Trophoblast cell (in vitro differentiated cells and primary cell): ENCODE measurements around the gene CDR2.

ENCODE experiments used
- DNase-seq, 2 donors: peaks; one replicate each; pipeline ENCODE4 v3.0.0-alpha.2; 2016
- H2AFZ ChIP-seq: 2 replicates; pipeline ENCODE4 v1.6.1; 2013; ENCODE audit warnings: low read length, moderate library complexity, mild to moderate bottlenecking; ENCODE audit not compliant: insufficient read depth, poor library complexity
- H2AK5ac ChIP-seq: 2 replicates; pipeline ENCODE4 v1.6.1; 2013; ENCODE audit warnings: mild to moderate bottlenecking, low read length
- H2BK120ac ChIP-seq: 2 replicates; pipeline ENCODE4 v1.6.1; 2013; ENCODE audit warnings: low read length, mild to moderate bottlenecking, moderate library complexity; ENCODE audit not compliant: insufficient read depth, poor library complexity
- H2BK12ac ChIP-seq: 2 replicates; pipeline ENCODE4 v1.6.1; 2013; ENCODE audit warnings: mild to moderate bottlenecking, low read length, moderate library complexity
- H2BK5ac ChIP-seq: 2 replicates; pipeline ENCODE4 v1.6.1; 2013; ENCODE audit warnings: low read length, low read depth, moderate library complexity, mild to moderate bottlenecking; ENCODE audit not compliant: poor library complexity
- H3K14ac ChIP-seq: 2 replicates; pipeline ENCODE4 v1.6.1; 2013; ENCODE audit warnings: mild to moderate bottlenecking, low read length
- H3K18ac ChIP-seq: 2 replicates; pipeline ENCODE4 v1.6.1; 2013; ENCODE audit warnings: mild to moderate bottlenecking, low read length
- H3K23ac ChIP-seq: 2 replicates; pipeline ENCODE4 v1.6.1; 2013; ENCODE audit warnings: low read length
- H3K27ac ChIP-seq: 2 replicates; pipeline ENCODE4 v1.5.1; 2013; ENCODE audit warnings: low read depth, mild to moderate bottlenecking, inconsistent platforms, low read length, moderate library complexity
- H3K27me3 ChIP-seq: 2 replicates; pipeline ENCODE4 v1.6.1; 2013; ENCODE audit warnings: inconsistent platforms, mild to moderate bottlenecking, low read length, moderate library complexity; ENCODE audit not compliant: insufficient read depth
- H3K36me3 ChIP-seq, 2 experiments: 1 replicate in 1 of 2; 2 replicates in 1 of 2; pipeline ENCODE4 v1.6.1; 2013; ENCODE audit warnings: low read length in 2 of 2, mild to moderate bottlenecking in 2 of 2, moderate library complexity in 1 of 2; ENCODE audit not compliant: insufficient read depth in 2 of 2, control insufficient read depth in 1 of 2
- H3K4ac ChIP-seq: 2 replicates; pipeline ENCODE4 v1.6.1; 2013; ENCODE audit warnings: low read depth, mild to moderate bottlenecking, low read length, moderate library complexity
- H3K4me1 ChIP-seq, 2 experiments: 1 replicate in 1 of 2; 2 replicates in 1 of 2; pipeline ENCODE4 v1.6.1; 2013; ENCODE audit warnings: low read length in 2 of 2, mild to moderate bottlenecking in 2 of 2, moderate library complexity in 1 of 2; ENCODE audit not compliant: insufficient read depth in 2 of 2, control insufficient read depth in 1 of 2
- H3K4me2 ChIP-seq: 2 replicates; pipeline ENCODE4 v1.6.1; 2013; ENCODE audit warnings: inconsistent platforms, mild to moderate bottlenecking, low read length, moderate library complexity
- H3K4me3 ChIP-seq: 2 replicates; pipeline ENCODE4 v1.5.1; 2013; ENCODE audit warnings: mild to moderate bottlenecking, low read depth, low read length, inconsistent platforms
- H3K79me1 ChIP-seq: one replicate; pipeline ENCODE4 v1.6.1; 2013; ENCODE audit warnings: low read length
- H3K79me2 ChIP-seq: 2 replicates; pipeline ENCODE4 v1.6.1; 2013; ENCODE audit warnings: low read length, mild to moderate bottlenecking; ENCODE audit not compliant: control insufficient read depth, insufficient read depth, poor library complexity
- H3K9ac ChIP-seq: 2 replicates; pipeline ENCODE4 v1.6.1; 2013; ENCODE audit warnings: mild to moderate bottlenecking, low read length
- H3K9me3 ChIP-seq: 2 replicates; pipeline ENCODE4 v1.6.1; 2013; ENCODE audit warnings: low read depth, mild to moderate bottlenecking, control low read depth, inconsistent platforms, low read length; ENCODE audit not compliant: insufficient read depth
- H4K12ac ChIP-seq: 2 replicates; pipeline ENCODE4 v1.6.1; 2013; ENCODE audit warnings: low read depth, mild to moderate bottlenecking, low read length, moderate library complexity
- H4K8ac ChIP-seq: 2 replicates; pipeline ENCODE4 v1.6.1; 2013; ENCODE audit warnings: low read depth, mild to moderate bottlenecking, low read length, moderate library complexity
- H4K91ac ChIP-seq: one replicate; pipeline ENCODE4 v1.6.1; 2013; ENCODE audit warnings: low read depth, mild to moderate bottlenecking, low read length, moderate library complexity
- WGBS: extraction: QIAGEN DNeasy Blood & Tissue Kit; methylation state at CpG from one replicate; pipeline ENCODE4 v1.1.7; 2013; ENCODE audit warnings: missing lambda C conversion rate; ENCODE audit not compliant: insufficient read length, insufficient coverage; ENCODE audit errors: extremely low coverage; 5-methylcytosine and 5-hydroxymethylcytosine counted together

CDR2 gene

DNA sequence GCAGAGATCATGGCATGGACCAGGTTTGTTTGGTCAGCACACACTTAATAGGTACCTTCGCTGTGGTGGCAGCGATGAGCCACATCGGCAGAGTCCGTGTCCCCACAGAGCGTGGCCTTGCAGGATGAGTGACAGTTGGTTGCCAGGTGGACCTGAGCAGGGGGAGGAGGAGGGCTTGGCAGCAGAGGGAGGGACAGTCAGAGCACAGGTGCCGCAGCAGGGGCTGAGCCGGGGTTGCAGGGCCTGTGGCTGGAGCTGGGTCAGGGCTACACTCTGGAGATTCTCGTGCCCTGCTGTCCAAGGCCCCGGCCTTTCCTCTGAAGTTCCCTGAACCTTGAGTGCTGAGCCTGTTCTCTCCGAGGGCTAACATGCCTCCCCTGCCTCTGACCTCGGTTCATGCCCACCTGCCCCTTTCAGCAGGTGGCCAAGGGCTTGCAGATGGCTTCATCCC, 52.4 kb downstream of the CDR2 start:
- Histone ChIP-seq H4K8ac (no peak overlapping the region), H2AK5ac (no peak overlapping the region), H3K18ac (no peak overlapping the region), H3K23ac (no peak overlapping the region), H3K4me3 (no peak overlapping the region), H3K79me2 (no peaks in the 10 kb centered on the region), H3K27me3 (no peaks in the 10 kb centered on the region), H3K36me3 (peaks cover 53 to 64% of the 10 kb centered on the region in 2 experiments), H3K14ac (no peak overlapping the region), H2BK12ac (no peak overlapping the region), H3K4me2 (no peak overlapping the region), H2AFZ (no peak overlapping the region), H4K12ac (no peak overlapping the region), H3K4ac (no peak overlapping the region), H4K91ac (no peak overlapping the region), H3K4me1 (no peaks in the 10 kb centered on the region), H2BK120ac (no peak overlapping the region), H3K9me3 (no peaks in the 10 kb centered on the region), H2BK5ac (no peak overlapping the region), H3K79me1 (no peaks in the 10 kb centered on the region), H3K27ac (no peak overlapping the region), H3K9ac (no peak overlapping the region)
- WGBS = no CpG with 5 or more reads among the region's 11 CpGs
- no peak for DNase-seq

DNA sequence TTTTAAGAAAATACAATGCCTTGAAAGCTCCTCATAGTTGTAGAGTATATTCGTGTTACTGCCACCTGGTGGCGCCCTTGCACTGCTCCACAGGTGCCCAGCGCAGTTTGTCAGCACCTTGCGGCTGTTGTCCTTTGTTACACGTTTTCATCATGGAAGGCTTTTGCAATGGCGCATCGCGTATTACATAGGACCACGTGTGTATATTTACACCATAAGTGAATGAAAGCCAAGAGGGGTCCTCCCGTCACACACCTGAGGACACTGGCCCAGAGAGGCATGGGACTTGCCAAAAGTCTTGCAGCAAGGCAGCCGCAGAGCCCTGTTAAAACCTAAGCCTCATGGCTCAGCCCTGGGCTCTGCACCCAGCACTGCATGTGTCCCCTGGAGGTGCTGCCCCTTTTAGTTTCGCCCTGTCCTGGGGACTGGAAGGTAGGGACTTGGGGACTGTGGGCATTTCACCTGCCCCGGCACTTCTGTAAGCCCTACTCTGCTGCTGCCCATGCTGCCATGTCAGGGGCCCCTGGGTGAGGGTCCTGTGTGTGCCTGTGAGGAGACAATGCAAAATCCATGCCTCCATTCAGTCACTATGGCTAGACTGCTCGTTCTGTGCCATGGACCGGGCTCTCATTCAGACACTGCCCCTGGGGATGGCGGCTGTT, 52.9 kb downstream of the CDR2 start:
- Histone ChIP-seq H3K27ac (no peak overlapping the region), H3K9me3 (no peaks in the 10 kb centered on the region)
- WGBS = no CpG with 5 or more reads among the region's 16 CpGs

DNA sequence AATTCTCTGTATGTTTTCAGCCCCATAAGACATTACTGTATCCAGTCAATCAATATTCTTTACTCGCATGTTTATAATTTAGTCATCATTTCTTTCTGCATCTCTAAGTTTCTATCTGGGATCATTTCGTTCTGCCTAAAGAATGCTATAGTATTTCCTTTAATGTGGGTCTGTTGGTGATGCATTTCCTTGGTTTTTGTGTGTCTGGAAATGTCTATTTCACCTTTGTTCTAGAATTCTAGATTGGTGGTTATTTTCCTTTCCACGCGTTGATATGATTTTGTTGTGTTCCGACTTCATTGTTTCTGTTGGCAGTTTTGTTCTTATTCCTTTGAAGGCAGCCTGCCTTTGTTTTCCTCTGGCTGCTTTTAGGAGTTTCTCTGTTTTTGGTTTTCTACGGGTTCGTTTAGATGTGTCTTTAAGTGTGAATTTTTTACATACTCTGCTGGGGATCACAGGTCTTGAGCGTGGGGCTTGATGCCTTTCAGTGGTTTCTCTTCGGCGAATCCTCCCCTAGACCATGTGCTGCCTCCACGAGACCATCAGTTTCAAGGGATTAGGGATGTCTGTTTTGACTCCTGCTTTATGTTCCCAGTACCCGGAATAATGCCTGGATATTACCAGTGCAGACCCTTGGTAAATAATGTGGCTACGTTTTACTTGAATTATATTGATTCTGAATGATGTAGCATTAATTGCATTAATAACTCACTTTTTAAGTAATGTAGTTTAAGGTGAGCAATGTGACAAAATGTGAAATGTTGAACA, 53.7 kb downstream of the CDR2 start:
- Histone ChIP-seq H3K36me3 (peaks cover 50 to 63% of the 10 kb centered on the region in 2 experiments), H3K4me1 (no peaks in the 10 kb centered on the region), H3K79me1 (no peaks in the 10 kb centered on the region), H2AFZ (no peak overlapping the region), H3K18ac (no peak overlapping the region), H3K9ac (no peak overlapping the region), H3K9me3 (no peaks in the 10 kb centered on the region), H2BK5ac (no peak overlapping the region), H2BK120ac (no peak overlapping the region), H3K27me3 (no peaks in the 10 kb centered on the region), H3K4me2 (no peak overlapping the region), H3K14ac (no peak overlapping the region), H4K8ac (no peak overlapping the region), H3K23ac (no peak overlapping the region), H3K79me2 (no peaks in the 10 kb centered on the region), H2AK5ac (no peak overlapping the region), H2BK12ac (no peak overlapping the region), H4K91ac (no peak overlapping the region), H3K4ac (no peak overlapping the region), H3K4me3 (no peak overlapping the region), H4K12ac (no peak overlapping the region), H3K27ac (no peak overlapping the region)
- WGBS = no CpG with 5 or more reads among the region's 13 CpGs
- DNase-seq = no peak

More for the DNA sequence above, 52.9 kb downstream of the CDR2 start:
- Histone ChIP-seq H3K36me3 (peaks cover 52 to 63% of the 10 kb centered on the region in 2 experiments), H4K8ac (no peak overlapping the region), H3K4me1 (no peaks in the 10 kb centered on the region), H3K4me3 (no peak overlapping the region), H4K12ac (peak overlapping the region; percentile 13), H3K23ac (no peak overlapping the region), H3K18ac (no peak overlapping the region), H2BK5ac (no peak overlapping the region), H3K4me2 (no peak overlapping the region), H2BK12ac (no peak overlapping the region), H2BK120ac (no peak overlapping the region), H4K91ac (no peak overlapping the region), H3K79me1 (no peaks in the 10 kb centered on the region), H3K27me3 (no peaks in the 10 kb centered on the region), H2AK5ac (no peak overlapping the region), H2AFZ (no peak overlapping the region), H3K4ac (no peak overlapping the region), H3K14ac (no peak overlapping the region), H3K79me2 (no peaks in the 10 kb centered on the region), H3K9ac (no peak overlapping the region)
- DNase-seq = peak; percentile 63 to 85

DNA sequence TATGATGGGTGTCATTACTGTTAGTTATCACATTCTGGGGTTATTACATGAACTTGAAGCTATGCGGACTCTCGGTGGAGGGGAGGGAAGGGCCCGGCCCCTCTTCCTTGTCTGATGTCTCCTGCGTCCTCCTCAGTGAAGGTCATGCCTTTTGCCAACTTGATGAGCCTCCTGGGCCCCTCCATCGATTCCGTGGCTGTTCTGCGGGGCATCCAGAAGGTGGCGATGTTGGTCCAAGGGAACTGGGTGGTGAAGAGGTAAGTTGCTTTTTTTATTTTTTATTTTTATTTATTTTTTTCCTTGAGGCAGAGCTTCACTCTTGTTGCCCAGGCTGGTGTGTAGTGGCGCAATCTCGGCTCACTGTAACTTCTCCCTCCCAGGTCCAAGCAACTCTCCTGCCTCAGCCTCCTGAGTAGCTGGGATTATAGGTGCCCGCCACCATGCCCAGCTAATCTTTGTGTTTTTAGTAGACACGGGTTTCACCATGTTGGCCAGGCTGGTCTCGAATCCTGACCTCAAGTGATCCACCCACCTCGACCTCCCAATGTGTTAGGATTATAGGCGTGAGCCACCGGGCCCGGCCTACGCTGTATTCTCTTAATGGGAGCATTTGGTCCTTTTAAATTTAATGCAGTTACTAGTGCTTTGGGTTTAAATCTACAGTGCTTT, 55.6 kb downstream of the CDR2 start:
- Histone ChIP-seq H2BK12ac (no peak overlapping the region), H2AFZ (no peak overlapping the region), H3K18ac (no peak overlapping the region), H3K27ac (no peak overlapping the region), H3K9ac (no peak overlapping the region), H3K27me3 (no peaks in the 10 kb centered on the region), H3K4me3 (no peak overlapping the region), H3K36me3 (peaks cover 49 to 59% of the 10 kb centered on the region in 2 experiments), H3K14ac (no peak overlapping the region), H3K79me1 (no peaks in the 10 kb centered on the region), H2AK5ac (no peak overlapping the region), H3K4me1 (no peaks in the 10 kb centered on the region), H4K91ac (no peak overlapping the region), H3K23ac (no peak overlapping the region), H2BK120ac (no peak overlapping the region), H3K9me3 (no peaks in the 10 kb centered on the region), H4K12ac (no peak overlapping the region), H2BK5ac (no peak overlapping the region), H4K8ac (no peak overlapping the region), H3K79me2 (no peaks in the 10 kb centered on the region), H3K4me2 (no peak overlapping the region), H3K4ac (no peak overlapping the region)
- peak; percentile 10 to 56 for DNase-seq
- no CpG with 5 or more reads among the region's 18 CpGs for WGBS
